EL (cell line): Measurements from ENCODE around the gene ZBTB7A.

Source experiments
- DNase-seq: peaks from one replicate; pipeline ENCODE4 v3.0.0-alpha.2; 2016

ZBTB7A gene

GRCh38 chr19:4066682-4067395, at the start of gene ZBTB7A:
TSS of gene ZBTB7A (minus strand) at chr19:4066899. CDS start at chr19:4055232, 11,667 bp downstream.
- DNase-seq = peak; percentile 80

- DNase-seq = no peak
Measured at GRCh38 chr19:4115818-4116385, 49.2 kb upstream of the ZBTB7A start.

- no peak for DNase-seq
Measured at GRCh38 chr19:4115050-4115817, 48.5 kb upstream of the ZBTB7A start.

- DNase-seq = no peak
Measured at GRCh38 chr19:4114181-4114580, 47.5 kb upstream of the ZBTB7A start.

DNA sequence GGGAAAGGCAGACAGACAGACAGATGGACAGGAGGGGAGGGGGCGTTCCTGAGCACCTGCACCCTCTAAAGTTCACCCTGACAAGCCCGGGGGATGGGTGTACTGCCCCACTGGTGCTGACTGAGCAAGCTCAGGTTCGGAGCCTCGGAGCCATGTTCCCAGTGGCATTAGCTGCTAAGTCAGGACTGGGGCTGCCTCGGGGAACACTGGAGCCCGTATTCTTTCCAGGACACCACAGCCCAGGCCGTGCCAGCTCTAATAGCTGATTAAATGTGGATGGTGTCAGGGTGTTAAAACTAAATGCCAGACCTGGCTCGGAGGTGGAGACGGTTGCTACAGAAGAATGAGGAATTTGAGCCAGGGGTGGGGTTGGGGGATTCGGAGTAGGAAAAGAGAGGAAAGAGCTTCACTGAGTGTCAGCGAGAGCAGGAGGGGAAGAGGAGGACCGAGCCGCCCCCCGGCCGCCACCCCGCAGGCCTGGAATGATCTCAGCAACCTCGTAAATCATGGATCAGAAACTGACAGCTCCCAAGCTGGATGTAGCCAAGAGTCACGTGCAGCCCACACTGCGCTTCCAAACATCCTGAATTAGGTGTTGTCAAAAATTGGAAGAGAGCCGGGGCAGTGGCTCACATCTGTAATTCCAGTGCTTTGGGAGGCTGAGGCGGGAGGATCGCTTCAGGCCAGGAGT, 46.8 kb upstream of the ZBTB7A start:
- no peak for DNase-seq

DNA sequence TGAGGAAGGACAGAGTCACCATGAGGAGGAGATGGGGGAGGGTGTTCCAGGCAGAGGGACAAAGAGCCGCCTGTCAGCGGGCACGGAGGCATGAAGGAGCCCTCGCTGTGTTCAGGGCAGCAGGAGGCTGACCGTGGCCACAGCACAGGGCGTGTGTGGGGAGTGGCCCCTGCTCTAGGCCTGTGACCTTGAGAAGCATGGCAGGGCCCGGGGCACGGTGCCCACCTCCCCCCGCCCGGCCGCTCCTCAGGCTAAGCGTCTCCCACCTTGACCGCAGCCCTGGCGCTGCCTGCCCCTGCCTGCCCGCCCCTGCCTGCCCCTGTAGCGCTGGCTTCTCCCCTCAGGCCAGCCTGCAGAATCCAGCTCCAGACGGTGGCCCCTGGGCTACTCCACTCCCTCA, 45.7 kb upstream of the ZBTB7A start:
- no peak for DNase-seq

- DNase-seq = no peak
Measured at GRCh38 chr19:4109626-4109945, 42.9 kb upstream of the ZBTB7A start.

DNA sequence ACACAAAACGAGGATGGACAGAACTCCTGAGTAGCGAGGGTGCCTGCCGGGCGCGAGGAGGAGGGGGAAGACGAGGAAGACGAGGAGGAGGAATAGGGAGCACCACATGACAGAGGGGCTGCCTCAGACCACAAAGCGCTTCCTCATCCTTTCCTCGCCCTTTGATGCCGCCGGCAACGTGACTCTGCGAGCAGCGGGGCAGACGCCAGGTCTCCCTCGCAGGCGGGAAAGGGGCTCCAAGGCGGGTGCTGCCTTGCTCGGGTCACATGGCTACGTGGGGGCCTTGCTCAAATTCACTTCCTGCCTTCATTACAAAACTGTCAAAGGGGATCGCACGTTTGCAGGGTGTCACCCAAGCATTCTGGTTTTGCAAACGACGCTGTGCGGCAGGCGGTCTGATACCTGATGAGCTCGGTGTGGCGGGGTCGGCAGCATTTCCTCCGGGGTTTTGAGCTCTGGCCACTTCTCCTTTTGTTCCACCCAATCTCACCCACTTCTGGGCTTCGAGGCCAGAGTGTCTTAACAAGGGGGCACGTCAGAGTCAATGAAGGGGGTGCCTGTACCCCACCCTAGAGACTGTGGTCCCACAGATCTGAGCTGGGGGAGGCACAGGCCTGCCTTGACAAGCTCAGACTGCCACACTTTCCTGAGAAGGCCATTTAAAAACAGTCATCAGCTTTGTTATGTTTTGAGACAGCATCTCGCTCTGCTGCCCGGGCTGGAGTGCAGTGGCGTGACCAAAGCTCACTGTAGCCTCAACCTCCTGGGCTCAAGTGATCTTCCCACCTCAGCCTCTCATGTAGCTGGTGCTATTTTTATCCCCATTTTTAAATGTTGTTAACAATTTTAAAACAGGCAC, 42.3 kb upstream of the ZBTB7A start:
- DNase-seq = no peak

DNA sequence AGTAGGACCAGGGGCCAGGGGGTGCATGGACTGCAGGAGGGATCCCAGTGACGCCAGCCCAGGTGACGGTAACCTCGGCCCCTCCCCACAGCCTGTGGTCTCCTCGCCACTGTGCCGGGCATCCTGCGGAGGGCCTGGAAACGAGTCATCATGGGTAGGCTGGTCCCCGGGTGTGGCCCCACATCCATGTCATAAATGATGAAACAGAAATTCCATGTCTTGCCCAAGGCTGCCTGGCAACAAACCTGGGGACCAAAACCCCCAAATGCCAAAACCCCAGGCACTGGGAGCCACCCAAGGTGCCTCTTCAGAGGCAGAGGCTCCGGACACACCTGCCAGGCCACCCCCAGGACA, 36.4 kb upstream of the ZBTB7A start:
- DNase-seq = peak; percentile 37

DNA sequence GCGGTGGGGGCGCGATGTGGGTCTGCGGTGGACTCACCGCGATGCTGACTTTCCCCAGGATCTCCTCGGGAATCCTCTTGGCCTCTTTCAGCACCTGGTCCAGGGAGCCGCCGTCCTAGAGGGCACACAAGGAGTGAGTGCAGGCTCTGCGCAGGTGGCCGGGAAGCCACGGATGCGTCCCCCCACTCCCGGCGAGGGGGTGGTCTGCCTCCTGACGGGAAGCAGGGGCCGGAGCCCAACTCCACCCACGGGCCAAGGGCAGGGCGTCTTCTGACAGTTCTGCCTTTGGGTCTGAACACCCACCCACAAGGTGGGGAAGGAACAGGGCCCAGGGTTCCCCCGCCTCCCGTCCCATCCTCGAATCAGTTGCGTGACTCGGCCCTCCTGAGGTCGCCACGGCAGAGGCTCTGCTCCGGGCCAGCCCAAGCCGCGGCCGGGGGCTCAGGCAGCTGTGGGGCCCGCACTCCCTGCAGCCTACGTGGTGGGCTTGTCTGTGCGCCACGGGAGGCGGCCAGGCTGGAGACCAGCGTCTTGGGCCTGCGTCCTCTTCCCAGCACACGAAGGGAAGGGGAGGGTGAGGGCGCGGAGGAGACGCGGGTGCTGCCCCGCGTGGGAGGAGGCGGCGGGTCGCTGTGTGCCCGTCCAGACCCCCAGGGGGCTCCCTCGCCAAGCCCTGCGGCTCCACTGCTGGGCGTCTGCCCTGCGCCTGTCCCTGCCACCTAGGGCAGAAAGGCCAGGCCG, 35.8 kb upstream of the ZBTB7A start:
- no peak for DNase-seq

DNA sequence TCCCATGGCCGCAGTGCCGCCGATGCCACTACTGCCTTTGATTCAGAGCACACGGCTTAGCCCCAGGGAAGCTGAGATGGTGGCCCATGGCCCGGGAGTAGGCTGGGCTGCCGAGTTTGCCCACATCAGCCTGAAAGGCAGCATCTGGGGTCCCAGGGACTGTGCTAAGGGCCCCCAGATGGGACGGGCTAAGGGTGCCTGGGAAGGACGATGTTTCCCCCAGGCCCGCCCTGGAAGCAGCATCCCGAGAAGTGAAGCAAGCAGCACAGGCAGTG, 34.7 kb upstream of the ZBTB7A start:
- DNase-seq = no peak

DNA sequence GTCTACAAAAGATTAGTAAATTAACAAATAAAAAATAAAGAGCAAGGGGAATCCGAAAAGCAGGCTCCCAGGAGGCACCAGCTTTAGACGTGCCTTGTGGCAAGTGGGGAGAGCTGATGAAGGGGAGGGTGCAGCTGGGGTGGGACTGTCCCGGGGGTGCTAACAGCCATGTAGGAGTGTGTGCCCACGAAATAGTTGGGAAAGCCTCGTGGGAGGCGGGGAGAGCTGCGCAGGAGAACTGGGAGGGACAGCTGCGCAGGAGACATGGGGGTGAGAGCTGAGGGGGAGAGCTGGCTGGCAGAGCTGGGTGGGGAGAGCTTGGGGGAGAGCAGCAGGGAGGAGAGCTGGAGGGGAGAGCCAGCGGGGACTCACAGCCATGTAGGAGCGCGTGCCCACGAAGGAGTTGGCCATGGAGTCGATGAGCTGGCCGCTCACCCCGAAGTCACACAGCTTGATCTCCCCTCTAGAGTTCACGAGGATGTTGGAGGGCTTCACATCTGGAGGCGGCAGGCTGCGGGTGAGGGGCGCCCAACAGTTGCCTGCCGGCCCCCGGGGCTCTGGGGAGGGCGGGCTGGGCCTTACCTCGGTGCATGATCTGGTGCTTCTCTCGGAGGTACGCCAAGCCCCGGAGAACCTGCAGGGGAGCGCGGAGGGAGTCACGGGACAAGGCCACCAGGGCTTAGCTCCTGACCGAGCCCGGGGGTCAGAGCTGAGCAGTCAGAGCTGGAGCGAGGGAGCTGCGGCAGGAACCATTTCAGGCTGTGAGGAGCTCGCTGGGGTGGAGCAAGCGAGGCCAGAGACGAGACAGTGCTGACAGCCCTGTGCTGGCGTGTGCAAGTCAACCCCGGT, 34.2 kb upstream of the ZBTB7A start:
- no peak for DNase-seq

GRCh38 chr19:4099041-4099764, 32.5 kb upstream of the ZBTB7A start:
- DNase-seq = no peak

DNA sequence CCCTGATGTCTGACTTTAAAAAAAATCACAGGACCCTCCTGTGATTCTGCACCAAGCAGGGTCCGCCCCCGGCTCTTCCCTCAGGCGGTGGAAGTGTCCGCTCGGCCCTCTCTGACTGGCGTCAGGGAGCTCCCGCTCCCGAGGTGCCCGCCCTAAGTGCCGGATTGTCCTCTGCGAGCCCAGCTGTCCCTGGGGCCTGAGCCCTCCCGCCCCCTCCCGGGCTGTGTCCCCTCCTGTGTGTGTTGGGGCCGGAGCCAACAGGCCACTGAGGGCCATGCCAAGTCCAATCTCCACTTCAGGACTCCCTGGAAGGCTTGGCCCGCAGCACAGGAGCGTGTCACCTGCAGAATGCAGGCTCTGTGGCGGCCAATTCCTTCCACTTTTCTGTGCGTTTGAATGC, 31.8 kb upstream of the ZBTB7A start:
- DNase-seq = no peak

DNA sequence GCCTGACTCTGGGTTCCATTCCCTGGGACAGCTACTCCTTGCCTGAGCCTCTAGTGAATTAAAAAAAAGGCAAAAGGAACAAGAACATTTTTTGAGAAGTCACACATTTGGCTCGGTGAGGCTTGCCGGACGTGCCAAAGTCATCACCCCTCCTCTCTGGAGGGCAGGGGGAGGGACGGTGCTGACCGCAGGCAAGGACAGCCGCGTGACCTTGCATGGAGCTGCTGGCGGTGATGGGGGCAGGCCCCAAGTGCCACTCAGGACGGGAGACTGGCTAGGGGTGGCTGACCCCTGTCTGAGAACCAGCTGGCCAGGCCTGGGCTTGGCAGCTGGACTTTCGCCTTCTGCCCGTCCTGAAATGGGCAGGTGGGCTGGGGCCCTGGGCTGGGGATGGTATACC, 30.8 kb upstream of the ZBTB7A start:
- no peak for DNase-seq

DNA sequence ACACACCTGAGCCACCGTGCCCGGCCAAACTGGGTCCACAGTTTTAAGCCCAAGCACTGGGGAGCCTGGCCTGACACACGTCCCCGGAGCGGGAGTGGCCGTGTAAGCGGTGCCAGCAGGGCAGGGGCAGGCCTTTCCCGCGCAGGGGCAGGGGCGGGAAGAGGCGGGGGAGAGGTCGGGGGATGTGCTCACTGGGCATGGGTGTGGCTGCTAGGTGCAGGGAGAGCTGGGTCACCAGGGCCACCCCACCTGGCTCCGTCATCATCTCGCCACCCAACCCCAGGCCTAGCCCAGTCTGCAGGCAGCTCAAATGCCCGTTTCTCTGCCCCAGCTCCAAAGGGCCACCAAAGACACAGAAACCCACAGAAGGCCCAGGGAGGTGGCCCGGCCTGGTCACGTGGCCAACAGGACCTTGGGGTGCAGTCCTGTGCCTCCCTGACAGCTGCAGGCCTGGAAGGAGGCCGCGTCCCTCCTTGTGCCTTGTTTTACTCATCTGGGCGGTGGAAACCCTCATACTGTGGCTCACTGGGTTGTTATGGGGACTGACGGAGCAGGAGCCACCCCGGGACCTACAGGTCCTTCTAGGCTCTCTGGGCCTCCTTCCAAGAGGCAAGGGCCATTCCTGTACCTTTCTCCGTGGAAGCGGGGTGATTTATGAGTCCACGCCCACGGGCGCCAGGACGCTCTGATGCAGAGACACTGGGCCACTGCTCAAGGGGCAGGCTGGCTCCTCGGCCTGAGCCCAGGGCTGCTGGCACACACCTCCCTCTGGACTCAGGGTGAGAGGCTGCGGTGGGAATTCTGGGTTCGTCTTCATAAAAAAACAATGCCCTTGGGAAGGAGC, 29.6 kb upstream of the ZBTB7A start:
- no peak for DNase-seq

DNA sequence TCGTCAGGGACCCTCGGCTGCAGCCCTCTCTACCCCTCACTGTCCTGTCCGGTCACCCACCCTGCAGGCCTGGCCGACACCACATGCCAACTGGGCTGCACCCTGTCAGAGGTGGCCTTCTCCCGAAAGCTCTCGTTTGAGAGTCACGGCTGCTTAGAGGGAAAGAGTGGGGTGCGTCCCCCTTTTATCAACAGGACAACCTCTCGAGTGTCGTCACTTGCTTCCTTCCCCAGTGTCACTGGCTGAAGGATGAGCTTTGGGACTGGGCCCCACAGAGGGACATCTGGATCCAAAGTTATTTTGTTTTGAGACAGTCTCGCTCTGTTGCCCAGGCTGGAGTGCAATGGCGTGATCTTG, 28.8 kb upstream of the ZBTB7A start:
- no peak for DNase-seq

- no peak for DNase-seq
Measured at GRCh38 chr19:4094761-4095487, 28.2 kb upstream of the ZBTB7A start.

DNA sequence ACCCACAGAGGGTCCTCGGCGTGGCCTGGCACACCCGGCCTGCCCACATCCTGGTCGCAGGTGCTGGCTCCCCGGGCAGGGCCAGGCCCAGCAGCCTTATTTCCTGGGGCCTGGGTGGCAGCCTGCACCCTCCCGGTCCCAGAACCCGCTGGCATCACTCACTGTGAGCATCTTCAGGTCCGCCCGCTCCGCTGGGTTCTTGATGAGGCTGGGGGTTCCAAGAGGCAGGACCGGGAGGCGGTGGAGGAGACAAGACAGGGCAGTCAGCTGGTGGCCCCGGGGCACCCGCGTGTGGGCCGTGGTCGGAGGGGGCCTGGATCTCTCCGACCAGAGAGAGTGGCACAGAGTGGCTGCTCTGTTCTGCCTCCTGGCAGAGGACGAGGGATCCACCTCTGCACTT, 27.6 kb upstream of the ZBTB7A start:
- no peak for DNase-seq
